Esophagus squamous epithelium (tissue), 5 donors: Measurements from ENCODE around the gene CHPT1. TPM values are rescaled to one million over a fixed set of nuclear protein-coding genes. Genes with fewer than 3 reads are reported as not detected.

ENCODE experiments used
- DNase-seq: peaks from one replicate; lab custom pipeline; 2025; lab: John Stamatoyannopoulos, UW
- H3K27ac ChIP-seq, 4 donors: fragments of 200-600 bp; sonication (generic); one replicate each; pipeline ENCODE4 v1.5.1; 2016 to 2019; ENCODE audit warnings: mild to moderate bottlenecking in 1 of 4
- H3K27me3 ChIP-seq, 4 donors: fragments of 200-600 bp; sonication (generic); 1 replicate in 3 of 4; 2 replicates in 1 of 4; pipeline versions ENCODE4 v1.5.1 to v1.6.0; 2017 to 2021; ENCODE audit warnings: antibody characterized with exemption in 1 of 4
- H3K36me3 ChIP-seq, 3 donors: fragments of 200-600 bp; sonication (generic); one replicate each; pipeline ENCODE4 v1.5.1; 2016 to 2019
- H3K4me1 ChIP-seq, 3 donors: fragments of 200-600 bp; sonication (generic); one replicate each; pipeline ENCODE4 v1.5.1; 2017 to 2019
- H3K4me3 ChIP-seq, 4 donors: fragments of 200-600 bp; sonication (generic); 1 replicate in 3 of 4; 2 replicates in 1 of 4; pipeline ENCODE4 v1.5.1; 2016 to 2019; ENCODE audit warnings: mild to moderate bottlenecking in 2 of 4, moderate library complexity in 1 of 4
- H3K9me3 ChIP-seq, 3 donors: fragments of 200-600 bp; sonication (generic); one replicate each; pipeline ENCODE4 v1.5.1; 2016 to 2019
- CTCF ChIP-seq, 6 experiments: fragments of 450-650 bp in 4 of 6; fragments of 200-600 bp in 2 of 6; sonication (generic) in 2 of 6; IDR thresholded peaks; one replicate each; pipeline ENCODE4 v1.5.1; 2016 to 2019; ENCODE audit warnings: antibody characterized with exemption in 6 of 6, mild to moderate bottlenecking in 4 of 6, moderate library complexity in 4 of 6
- POLR2A ChIP-seq, 4 donors: fragments of 450-650 bp; IDR thresholded peaks; one replicate each; pipeline ENCODE4 v1.6.1; 2017; ENCODE audit warnings: antibody characterized with exemption in 4 of 4, mild to moderate bottlenecking in 4 of 4, moderate library complexity in 3 of 4
- WGBS, 2 donors: methylation state at CpG; one replicate each; pipeline ENCODE4 v1.1.5; 2018; 5-methylcytosine and 5-hydroxymethylcytosine counted together
- intact Hi-C: fragments of 100-400 bp; cut with DNase I; formaldehyde crosslinking; loops from one replicate; pipeline ENCODE4 v1.15.0; 2022
- total RNA-seq, 4 donors: library from RNA; depleted of rRNA; stranded (reverse); fragments of >200 nt; gene quantifications; one replicate each; pipeline ENCODE4 v1.1.0, GENCODE V29; 2016
- donor health status: DM: yes; HTN: yes; CAD: no.

The CHPT1 gene
- total RNA-seq, 4 donors from 2014 or later, result 12.7 to 53.6 (median 27.0) TPM

GRCh38 chr12:101772012-101772775 lies 74.8 kb downstream of the CHPT1 start:
- Histone ChIP-seq H3K36me3 (peaks cover 4 to 58% (median 6%) of the 10 kb centered on the region in 3 donors), H3K27me3 (no peaks in the 10 kb centered on the region), H3K4me1 (peaks cover 0 to 6% (median 0%) of the 10 kb centered on the region in 3 donors), H3K4me3 (no peak overlapping the region), H3K9me3 (no peaks in the 10 kb centered on the region), H3K27ac (no peak overlapping the region)
- TF ChIP-seq CTCF (IDR thresholded peaks at IDR 0.05) (no peak), POLR2A (IDR thresholded peaks at IDR 0.05) (no peak)
- intact Hi-C loops, result loop anchor here (5.0 kb wide), 1 partner anchor 65 kb away; no protein-coding TSS in a partner anchor
- DNase-seq, result no peak
- WGBS, 2 donors, result 62 to 65% methylated on average over 5 of the region's 5 CpGs

- intact Hi-C loops, result loop anchor here (5.0 kb wide), 1 partner anchor 64 kb away; no protein-coding TSS in a partner anchor
- TF ChIP-seq CTCF (IDR thresholded peaks at IDR 0.05) (peak; percentile 85 to 97 (median 94)), POLR2A (IDR thresholded peaks at IDR 0.05) (no peak)
- WGBS, 2 donors, result 34 to 42% methylated on average over 2 of the region's 2 CpGs
- Histone ChIP-seq H3K9me3 (no peaks in the 10 kb centered on the region), H3K36me3 (peaks cover 0 to 54% (median 4%) of the 10 kb centered on the region in 3 donors), H3K27me3 (no peaks in the 10 kb centered on the region), H3K27ac (no peak overlapping the region), H3K4me1 (peaks cover 0 to 6% (median 0%) of the 10 kb centered on the region in 3 donors), H3K4me3 (no peak overlapping the region)
- DNase-seq, result no peak
Observed at GRCh38 chr12:101773650-101774162, 76.3 kb downstream of the CHPT1 start.

GRCh38 chr12:101775816-101776215 lies 78.4 kb downstream of the CHPT1 start:
- intact Hi-C loops, result no loop called here
- WGBS, 2 donors, result 62 to 64% methylated on average over 2 of the region's 2 CpGs
- H3K27ac ChIP-seq, result no peak overlapping the region

GRCh38 chr12:101777485-101777884 lies 80.0 kb downstream of the CHPT1 start:
- WGBS, 2 donors, result 50 to 58% methylated on average over 3 of the region's 3 CpGs
- DNase-seq, result no peak
- intact Hi-C loops, result no loop called here
- no peaks in the 10 kb centered on the region for H3K27me3 ChIP-seq
- peaks cover 0 to 4% (median 0%) of the 10 kb centered on the region in 3 donors for H3K4me1 ChIP-seq
- H3K27ac ChIP-seq, result peak overlapping the region in 2 of 4 donors; percentile 13 to 30
- no peak overlapping the region for H3K4me3 ChIP-seq
- H3K9me3 ChIP-seq, result no peaks in the 10 kb centered on the region
- peaks cover 0 to 51% (median 0%) of the 10 kb centered on the region in 3 donors for H3K36me3 ChIP-seq
- TF ChIP-seq CTCF (IDR thresholded peaks at IDR 0.05) (no peak), POLR2A (IDR thresholded peaks at IDR 0.05) (no peak)

More at GRCh38 chr12:101775816-101776215, 78.4 kb downstream of the CHPT1 start:
- Histone ChIP-seq H3K4me3 (no peak overlapping the region), H3K4me1 (peaks cover 0 to 6% (median 0%) of the 10 kb centered on the region in 3 donors), H3K9me3 (no peaks in the 10 kb centered on the region), H3K36me3 (peaks cover 0 to 52% (median 0%) of the 10 kb centered on the region in 3 donors), H3K27me3 (no peaks in the 10 kb centered on the region)
- DNase-seq, result no peak
- TF ChIP-seq POLR2A (IDR thresholded peaks at IDR 0.05), result no peak
- TF ChIP-seq CTCF (IDR thresholded peaks at IDR 0.05), result no peak

GRCh38 chr12:101777978-101778377 lies 80.5 kb downstream of the CHPT1 start:
- no peaks in the 10 kb centered on the region for H3K9me3 ChIP-seq
- peaks cover 0 to 56% (median 0%) of the 10 kb centered on the region in 3 donors for H3K36me3 ChIP-seq
- TF ChIP-seq CTCF (IDR thresholded peaks at IDR 0.05) (no peak), POLR2A (IDR thresholded peaks at IDR 0.05) (no peak)
- H3K4me3 ChIP-seq, result no peak overlapping the region
- no peak overlapping the region for H3K27ac ChIP-seq
- intact Hi-C loops, result no loop called here
- no peaks in the 10 kb centered on the region for H3K4me1 ChIP-seq
- 66 to 69% methylated on average over 4 of the region's 4 CpGs for WGBS, 2 donors
- no peak for DNase-seq
- H3K27me3 ChIP-seq, result no peaks in the 10 kb centered on the region
